ENCODE results near the gene PRR36. TPM values are rescaled to one million over a fixed set of nuclear protein-coding genes. Genes with fewer than 3 reads are reported as not detected.
A peak's percentile ranks its signal among the peaks of the same experiment; 100 is the strongest.

PRR36 gene
- total and polyA plus RNA-seq, 8 donors, result 1.2 to 13.4 (median 9.9) TPM

DNA sequence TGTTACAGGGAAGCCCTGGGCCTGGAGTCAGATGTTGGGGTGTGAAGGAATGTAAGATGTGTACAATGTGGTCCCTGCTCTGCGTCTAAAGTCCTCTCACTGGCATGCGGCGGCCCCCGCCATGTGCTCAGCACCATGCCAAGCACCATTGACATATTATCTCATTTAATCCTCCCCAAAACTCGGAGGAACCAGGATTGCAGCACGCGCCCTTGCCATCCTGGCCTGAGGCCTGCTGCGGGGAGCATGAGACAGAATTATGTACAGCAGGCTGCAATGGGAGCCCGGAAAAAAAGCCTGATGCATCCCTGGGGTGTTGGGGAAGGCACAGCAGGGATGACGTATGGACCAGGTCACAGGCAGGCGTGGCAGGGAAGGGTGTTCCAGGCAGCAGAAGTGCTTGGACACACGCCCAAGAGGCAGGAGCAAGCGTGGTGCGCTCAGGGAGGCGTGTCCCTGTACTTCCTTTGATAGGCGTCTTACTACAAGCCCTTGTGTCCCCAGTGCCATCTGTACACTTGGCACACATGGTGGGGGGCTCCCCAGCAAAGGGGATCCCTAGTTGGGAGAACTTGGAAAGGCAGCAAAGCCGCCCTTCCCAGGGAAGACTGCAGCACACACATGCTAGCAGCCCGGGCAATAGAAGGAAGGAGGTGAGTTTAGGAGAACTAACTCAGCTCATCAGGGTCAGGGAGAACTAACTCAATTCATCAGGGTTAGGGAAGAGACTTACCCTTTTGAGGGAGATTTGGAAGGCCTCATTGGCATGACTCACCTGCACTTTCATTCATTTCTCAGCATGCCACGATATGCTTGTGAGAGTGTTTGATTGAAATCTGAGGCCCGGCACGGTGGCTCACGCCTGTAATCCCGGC, 40.7 kb downstream of the PRR36 start:
- intact Hi-C loops (cut with DNase I), result no loop called here
- TF ChIP-seq, protein P1, sequence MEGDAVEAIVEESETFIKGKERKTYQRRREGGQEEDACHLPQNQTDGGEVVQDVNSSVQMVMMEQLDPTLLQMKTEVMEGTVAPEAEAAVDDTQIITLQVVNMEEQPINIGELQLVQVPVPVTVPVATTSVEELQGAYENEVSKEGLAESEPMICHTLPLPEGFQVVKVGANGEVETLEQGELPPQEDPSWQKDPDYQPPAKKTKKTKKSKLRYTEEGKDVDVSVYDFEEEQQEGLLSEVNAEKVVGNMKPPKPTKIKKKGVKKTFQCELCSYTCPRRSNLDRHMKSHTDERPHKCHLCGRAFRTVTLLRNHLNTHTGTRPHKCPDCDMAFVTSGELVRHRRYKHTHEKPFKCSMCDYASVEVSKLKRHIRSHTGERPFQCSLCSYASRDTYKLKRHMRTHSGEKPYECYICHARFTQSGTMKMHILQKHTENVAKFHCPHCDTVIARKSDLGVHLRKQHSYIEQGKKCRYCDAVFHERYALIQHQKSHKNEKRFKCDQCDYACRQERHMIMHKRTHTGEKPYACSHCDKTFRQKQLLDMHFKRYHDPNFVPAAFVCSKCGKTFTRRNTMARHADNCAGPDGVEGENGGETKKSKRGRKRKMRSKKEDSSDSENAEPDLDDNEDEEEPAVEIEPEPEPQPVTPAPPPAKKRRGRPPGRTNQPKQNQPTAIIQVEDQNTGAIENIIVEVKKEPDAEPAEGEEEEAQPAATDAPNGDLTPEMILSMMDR (IDR thresholded peaks at IDR 0.05), result no peak
- H3K27ac ChIP-seq, result peak overlapping the region in 1 of 2 donors; percentile 16
- H3K9me3 ChIP-seq, result no peaks in the 10 kb centered on the region
- H3K27me3 ChIP-seq, result no peaks in the 10 kb centered on the region
- peak; percentile 27 for ATAC-seq
- DNase-seq, result peak in 3 of 4 donors; percentile 61 to 91 (median 86)
- H3K4me1 ChIP-seq, result peaks cover 7 to 39% of the 10 kb centered on the region in 2 donors
- H3K4me3 ChIP-seq, result no peak overlapping the region
- H3K36me3 ChIP-seq, result no peaks in the 10 kb centered on the region

DNA sequence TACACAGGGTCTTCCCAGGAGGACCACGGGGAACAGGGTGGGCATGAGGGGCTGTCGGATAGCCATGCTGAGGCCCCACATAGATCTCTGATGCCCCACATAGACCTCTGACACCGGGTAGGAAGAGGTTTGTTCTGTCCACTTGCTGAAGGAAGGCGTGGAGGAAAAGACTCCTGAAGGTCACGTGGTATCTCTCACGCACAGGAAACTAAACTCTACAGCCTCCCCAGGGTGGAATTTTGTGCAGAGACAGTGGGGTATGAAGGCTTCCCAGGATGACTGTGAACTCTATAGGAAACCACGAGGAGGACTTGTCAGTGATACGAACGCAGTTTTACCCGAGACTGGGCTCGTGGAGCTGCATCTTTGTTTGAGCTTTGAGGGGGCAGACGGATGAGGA, 41.4 kb downstream of the PRR36 start:
- Histone ChIP-seq H3K9me3 (no peaks in the 10 kb centered on the region), H3K36me3 (no peaks in the 10 kb centered on the region), H3K27ac (peak overlapping the region in 1 of 2 donors; percentile 16), H3K4me1 (peaks cover 7 to 39% of the 10 kb centered on the region in 2 donors), H3K4me3 (no peak overlapping the region), H3K27me3 (peaks cover 0 to 4% of the 10 kb centered on the region in 2 donors)
- DNase-seq (no peak), ATAC-seq (no peak)
- TF ChIP-seq, protein P1 (IDR thresholded peaks at IDR 0.05), result no peak
- intact Hi-C loops (cut with DNase I), result no loop called here

DNA sequence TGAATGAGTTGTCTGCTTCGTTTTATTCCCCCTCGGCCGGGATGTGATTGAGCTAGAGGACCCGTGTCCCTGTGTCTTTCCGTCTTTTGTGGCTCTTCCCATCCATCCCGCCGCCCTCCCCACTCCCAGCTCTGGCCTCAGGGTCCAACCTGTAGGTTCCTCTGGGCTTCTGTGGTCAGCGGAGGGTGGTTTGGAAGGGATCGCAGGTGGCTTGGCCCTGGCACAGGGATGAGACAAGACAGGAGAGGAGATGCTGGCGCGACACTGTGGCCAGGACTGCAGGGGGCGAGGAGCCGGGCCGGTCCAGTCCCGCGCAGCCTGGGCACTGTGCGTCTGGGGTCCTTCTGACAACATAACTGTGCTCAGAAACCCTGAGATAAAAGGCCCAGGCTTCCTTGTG, 42.2 kb downstream of the PRR36 start:
- no peak overlapping the region for H3K4me3 ChIP-seq
- intact Hi-C loops (cut with DNase I), result no loop called here
- no peak for DNase-seq
- no peaks in the 10 kb centered on the region for H3K9me3 ChIP-seq
- H3K4me1 ChIP-seq, result peaks cover 7 to 39% of the 10 kb centered on the region in 2 donors
- no peak for ATAC-seq
- TF ChIP-seq, protein P1 (IDR thresholded peaks at IDR 0.05), result no peak
- H3K36me3 ChIP-seq, result no peaks in the 10 kb centered on the region
- peaks cover 0 to 9% of the 10 kb centered on the region in 2 donors for H3K27me3 ChIP-seq
- H3K27ac ChIP-seq, result no peak overlapping the region

DNA sequence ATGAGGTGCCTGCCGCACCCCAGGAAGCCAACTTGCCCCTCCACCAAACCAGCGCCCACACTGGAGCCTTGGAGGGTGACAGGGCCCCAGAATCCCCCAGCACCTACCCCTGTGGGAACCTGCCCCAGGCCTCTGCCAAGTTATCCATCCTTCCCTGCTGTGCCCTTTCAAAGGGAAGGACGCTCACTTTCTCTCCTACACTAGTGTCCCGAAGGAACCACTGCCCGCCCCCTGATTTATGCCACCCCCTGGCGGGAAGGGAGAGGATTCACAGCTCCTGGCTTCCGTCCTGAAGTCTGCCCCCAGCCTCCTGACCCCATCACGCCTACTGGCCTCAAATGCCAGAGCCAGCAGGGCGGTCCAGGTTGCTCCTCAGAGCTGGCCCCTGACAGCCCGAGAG, 42.7 kb downstream of the PRR36 start:
- Histone ChIP-seq H3K9me3 (no peaks in the 10 kb centered on the region), H3K4me3 (no peak overlapping the region), H3K4me1 (peaks cover 7 to 39% of the 10 kb centered on the region in 2 donors), H3K27me3 (peaks cover 0 to 14% of the 10 kb centered on the region in 2 donors), H3K36me3 (no peaks in the 10 kb centered on the region), H3K27ac (no peak overlapping the region)
- DNase-seq (no peak), ATAC-seq (no peak)
- intact Hi-C loops (cut with DNase I), result no loop called here
- TF ChIP-seq, protein P1 (IDR thresholded peaks at IDR 0.05), result no peak

DNA sequence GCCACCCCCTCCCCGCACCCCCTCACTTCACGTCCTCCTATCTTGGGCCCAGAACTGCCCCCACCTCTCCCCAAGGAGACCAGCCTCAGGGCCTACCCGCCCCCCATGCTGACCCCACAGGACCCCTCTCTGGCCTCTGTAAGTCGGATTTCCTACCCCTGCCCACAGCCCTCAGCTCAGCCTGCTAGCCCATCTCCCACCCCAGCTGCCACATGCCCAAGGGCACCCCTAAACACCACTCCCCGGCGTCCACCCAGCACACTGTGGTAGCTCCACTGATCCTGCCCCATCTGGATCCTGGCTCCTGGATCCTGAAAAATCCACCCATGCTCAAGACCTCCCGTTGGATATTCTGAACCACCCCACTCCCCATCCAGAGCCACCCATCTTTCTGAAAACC, 43.4 kb downstream of the PRR36 start:
- Histone ChIP-seq H3K4me3 (peak overlapping the region; percentile 53 to 58), H3K9me3 (no peaks in the 10 kb centered on the region), H3K36me3 (no peaks in the 10 kb centered on the region), H3K27ac (no peak overlapping the region), H3K4me1 (peaks cover 7 to 39% of the 10 kb centered on the region in 2 donors), H3K27me3 (peaks cover 0 to 20% of the 10 kb centered on the region in 2 donors)
- no peak for ATAC-seq
- TF ChIP-seq, protein P1 (IDR thresholded peaks at IDR 0.05), result no peak
- no peak for DNase-seq
- intact Hi-C loops (cut with DNase I), result no loop called here
